ENCODE measurements around the gene CARM1. TPM values are rescaled to one million over a fixed set of nuclear protein-coding genes. Genes with fewer than 3 reads are reported as not detected.
"Not testable (repeated sequence)": the region's sequence is repeated elsewhere in the genome, so short reads cannot be mapped to it uniquely, and the experiment has no call there.

CARM1 gene
- total and polyA plus RNA-seq, 7 experiments from 2014 or later, result 0.69 to 43.1 (median 25.5) TPM

DNA sequence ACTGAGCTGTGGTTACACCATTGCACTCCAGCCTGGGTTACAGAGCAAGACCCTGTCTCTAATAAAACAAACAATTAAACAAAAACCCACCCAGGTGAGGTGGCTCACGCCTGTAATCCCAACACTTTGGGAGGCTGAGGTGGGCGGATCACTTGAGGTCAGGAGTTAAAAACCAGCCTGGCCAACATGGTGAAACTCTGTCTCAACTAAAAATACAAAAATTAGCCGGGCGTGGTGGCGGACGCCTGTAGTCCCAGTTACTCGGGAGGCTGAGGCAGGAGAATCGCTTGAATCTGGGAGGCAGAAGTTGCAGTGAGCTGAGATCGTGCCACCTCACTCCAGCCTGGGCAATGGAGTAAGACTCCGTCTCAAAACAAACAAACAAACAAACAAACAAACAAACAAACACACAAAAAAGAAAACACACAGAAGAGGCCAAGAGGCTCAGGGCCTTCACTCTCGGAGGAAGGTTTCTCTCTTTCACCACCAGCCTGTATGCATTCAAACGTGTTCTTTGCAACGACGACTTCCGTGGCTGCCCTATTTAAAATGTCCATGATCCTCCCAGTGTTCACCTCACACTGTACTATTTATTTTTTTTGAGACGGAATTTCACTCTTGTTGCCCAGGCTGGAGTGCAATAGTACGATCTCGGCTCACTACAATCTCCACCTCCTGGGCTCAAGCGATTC, 88.1 kb downstream of the CARM1 start:
- H3K27me3 Mint-ChIP-seq; intact Hi-C loops (cut with micrococcal nuclease); H3K4me3 ChIP-seq (ENCODE audit: low read length); H3K9me3 Mint-ChIP-seq; H3K36me3 ChIP-seq (ENCODE audit: control insufficient read depth in 2 of 3, insufficient read depth in 3 of 3, low read length in 3 of 3); ATAC-seq; H3K36me3 Mint-ChIP-seq; H3K27me3 ChIP-seq (ENCODE audit: control insufficient read depth in 2 of 2, insufficient read depth in 2 of 2, low read length in 2 of 2); H3K9me3 ChIP-seq (ENCODE audit: control insufficient read depth in 2 of 3, low read length in 3 of 3); DNase-seq: not testable (repeated sequence)
- Histone ChIP-seq H3K4me1 (ENCODE audit: control insufficient read depth in 2 of 2, insufficient read depth in 2 of 2, low read length in 2 of 2) (peaks cover 28 to 33% of the 10 kb centered on the region in 2 donors), H3K27ac (ENCODE audit: low read depth, low read length) (peak overlapping the region; percentile 89)
- peaks cover 22 to 34% (median 30%) of the 10 kb centered on the region in 7 donors for H3K4me1 Mint-ChIP-seq
- peak overlapping the region in 8 of 9 donors; percentile 78 to 94 (median 92) for H3K27ac Mint-ChIP-seq
- peak overlapping the region; percentile 18 to 94 (median 85) for H3K4me3 Mint-ChIP-seq
- POLR2A ChIA-PET, result interaction anchor here (0.6 to 2.2 kb wide), 3 partner anchors 29 to 130 kb away, joined by 3 to 9 read pairs (median 4); partner anchors contain the start of genes LDLR, TIMM29 and YIPF2
- CTCF ChIA-PET, result interaction anchor here (0.6 to 1.8 kb wide), 4 partner anchors 17 to 167 kb away, joined by 3 to 7 read pairs (median 6); no protein-coding TSS in a partner anchor

DNA sequence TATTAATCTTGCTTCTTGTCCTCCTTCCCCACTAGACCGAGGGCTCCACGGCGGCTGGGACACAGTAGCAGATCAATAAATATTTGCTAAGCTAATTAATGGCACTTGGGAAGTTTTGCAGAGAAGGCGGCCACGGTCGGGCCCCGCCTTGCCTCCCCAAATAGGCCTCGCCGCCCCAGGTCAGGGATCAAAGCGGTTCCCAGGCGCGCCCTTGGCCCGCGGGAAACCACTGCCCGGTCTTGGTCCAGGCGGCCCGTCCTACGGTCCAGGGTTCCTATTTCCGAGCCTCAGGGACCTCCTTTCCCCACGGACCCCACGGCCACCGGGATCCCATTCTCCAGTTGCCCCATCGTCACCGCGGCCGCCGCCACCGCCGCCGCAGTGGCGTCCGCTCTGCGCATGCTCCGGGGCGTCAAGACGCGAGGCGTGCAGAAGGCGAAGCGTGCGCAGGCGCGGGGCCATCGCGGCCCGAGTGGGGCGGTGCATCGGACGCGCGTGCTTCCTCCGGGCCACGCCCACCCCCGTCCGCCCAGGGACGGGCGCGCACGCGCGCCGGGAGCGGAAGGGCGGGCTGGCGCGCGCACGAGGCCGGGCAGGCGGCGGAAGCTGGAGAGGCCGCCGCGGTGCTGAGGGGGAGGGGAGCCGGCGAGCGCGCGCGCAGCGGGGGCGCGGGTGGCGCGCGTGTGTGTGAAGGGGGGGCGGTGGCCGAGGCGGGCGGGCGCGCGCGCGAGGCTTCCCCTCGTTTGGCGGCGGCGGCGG, 89.1 kb downstream of the CARM1 start, which contains the start of gene SMARCA4:
SMARCA4 (plus strand) TSS at position 717 of the 759 bp plus-strand sequence. CDS start 23,122 bp downstream, outside the sequence.
- Mint-ChIP-seq H3K9me3 (no peaks in the 10 kb centered on the region), H3K36me3 (peaks cover 0 to 1% (median 0%) of the 10 kb centered on the region in 5 donors), H3K4me3 (peak within 1 kb of the TSS; percentile 84 to 94 (median 90)), H3K27ac (peak within 1 kb of the TSS; percentile 79 to 94 (median 93)), H3K27me3 (no peaks in the 10 kb centered on the region), H3K4me1 (peaks cover 22 to 42% (median 34%) of the 10 kb centered on the region in 7 donors)
- peak within 1 kb of the TSS; percentile 89 for H3K27ac ChIP-seq (ENCODE audit: low read depth, low read length)
- intact Hi-C loops (cut with micrococcal nuclease), result loop anchor here (1.0 to 5.0 kb wide), 14 partner anchors 18 to 628 kb away; partner anchors contain the start of genes ILF3 (in 2 of the 2), TIMM29 (in 2 of the 2), YIPF2 (in 2 of the 2) and ATG4D (in 1 of the 2)
- H3K4me1 ChIP-seq (ENCODE audit: control insufficient read depth in 2 of 2, insufficient read depth in 2 of 2, low read length in 2 of 2), result peaks cover 28 to 33% of the 10 kb centered on the region in 2 donors
- ChIA-PET POLR2A (interaction anchor here (0.6 to 2.2 kb wide), 4 partner anchors 30 to 129 kb away, joined by 3 to 9 read pairs (median 4); partner anchors contain the start of genes LDLR, TIMM29, TMED1 and YIPF2), CTCF (no interaction called here)
- H3K36me3 ChIP-seq (ENCODE audit: control insufficient read depth in 2 of 3, insufficient read depth in 3 of 3, low read length in 3 of 3), result no peaks in the 10 kb centered on the region
- H3K4me3 ChIP-seq (ENCODE audit: low read length), result peak within 1 kb of the TSS; percentile 89
- H3K9me3 ChIP-seq (ENCODE audit: control insufficient read depth in 2 of 3, low read length in 3 of 3), result no peaks in the 10 kb centered on the region
- ATAC-seq (peak; percentile 96), DNase-seq (peak; percentile 96 to 100 (median 99))
- no peaks in the 10 kb centered on the region for H3K27me3 ChIP-seq (ENCODE audit: control insufficient read depth in 2 of 2, insufficient read depth in 2 of 2, low read length in 2 of 2)

DNA sequence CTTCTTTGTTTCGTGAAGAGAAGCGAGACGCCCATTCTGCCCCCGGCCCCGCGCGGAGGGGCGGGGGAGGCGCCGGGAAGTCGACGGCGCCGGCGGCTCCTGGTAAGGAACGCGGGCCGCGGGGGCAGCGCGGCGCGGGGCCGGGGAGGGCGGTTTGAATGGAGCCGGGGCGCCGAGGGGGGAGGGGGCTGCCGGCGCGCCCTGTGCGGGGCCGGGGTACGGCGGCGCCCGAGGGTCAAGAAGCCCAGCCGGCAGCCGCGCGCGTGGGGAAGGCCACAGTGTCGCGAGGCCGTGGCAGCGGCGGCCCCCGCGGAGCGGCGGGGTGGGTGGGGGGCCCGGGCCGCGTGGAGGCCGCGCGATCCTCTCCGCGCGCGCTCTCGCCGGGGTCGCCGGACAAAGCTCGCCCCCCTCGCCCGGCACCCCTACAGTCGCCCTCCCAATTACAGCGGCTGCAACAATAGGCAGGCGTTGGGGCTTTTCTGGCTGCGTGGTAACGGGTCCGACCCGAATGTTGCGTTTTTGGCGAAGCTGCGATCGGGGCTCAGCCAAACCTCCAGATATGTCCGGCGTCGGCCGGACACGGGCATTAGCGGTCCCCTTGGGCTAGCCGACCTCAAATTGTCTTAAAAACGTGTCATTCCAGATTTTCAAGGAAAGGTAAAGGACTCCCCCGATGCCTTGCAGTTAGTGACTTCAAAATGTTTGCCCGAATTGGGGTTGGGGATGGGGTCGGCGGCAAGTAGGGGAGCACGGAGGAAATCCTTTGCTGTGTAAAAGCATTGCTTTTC, 89.9 kb downstream of the CARM1 start:
- peak overlapping the region; percentile 82 for H3K27ac ChIP-seq (ENCODE audit: low read depth, low read length)
- no peaks in the 10 kb centered on the region for H3K27me3 ChIP-seq (ENCODE audit: control insufficient read depth in 2 of 2, insufficient read depth in 2 of 2, low read length in 2 of 2)
- Mint-ChIP-seq H3K27me3 (no peaks in the 10 kb centered on the region), H3K4me1 (peaks cover 24 to 47% (median 37%) of the 10 kb centered on the region in 7 donors), H3K36me3 (peaks cover 0 to 3% (median 0%) of the 10 kb centered on the region in 5 donors), H3K4me3 (peak overlapping the region; percentile 84 to 94 (median 90)), H3K27ac (peak overlapping the region; percentile 79 to 94 (median 89)), H3K9me3 (no peaks in the 10 kb centered on the region)
- peaks cover 28 to 33% of the 10 kb centered on the region in 2 donors for H3K4me1 ChIP-seq (ENCODE audit: control insufficient read depth in 2 of 2, insufficient read depth in 2 of 2, low read length in 2 of 2)
- peak in 3 of 9 donors; percentile 13 to 22 (median 19) for DNase-seq
- intact Hi-C loops (cut with micrococcal nuclease), result loop anchor here (1.0 to 5.0 kb wide), 10 partner anchors 18 to 628 kb away; partner anchors contain the start of genes ILF3 (in 2 of the 2), ATG4D (in 1 of the 2), CDKN2D (in 1 of the 2) and KRI1 (in 1 of the 2)
- ATAC-seq, result peak; percentile 54
- POLR2A ChIA-PET, result interaction anchor here (1.0 to 2.2 kb wide), 2 partner anchors 34 to 126 kb away, joined by 4 to 9 read pairs; partner anchors contain the start of genes TIMM29, TMED1 and YIPF2
- H3K36me3 ChIP-seq (ENCODE audit: control insufficient read depth in 2 of 3, insufficient read depth in 3 of 3, low read length in 3 of 3), result no peaks in the 10 kb centered on the region
- no peaks in the 10 kb centered on the region for H3K9me3 ChIP-seq (ENCODE audit: control insufficient read depth in 2 of 3, low read length in 3 of 3)
- H3K4me3 ChIP-seq (ENCODE audit: low read length), result peak overlapping the region; percentile 70
- CTCF ChIA-PET, result interaction anchor here (1.7 kb wide), 1 partner anchor 19 kb away, joined by 3 read pairs; no protein-coding TSS in a partner anchor

DNA sequence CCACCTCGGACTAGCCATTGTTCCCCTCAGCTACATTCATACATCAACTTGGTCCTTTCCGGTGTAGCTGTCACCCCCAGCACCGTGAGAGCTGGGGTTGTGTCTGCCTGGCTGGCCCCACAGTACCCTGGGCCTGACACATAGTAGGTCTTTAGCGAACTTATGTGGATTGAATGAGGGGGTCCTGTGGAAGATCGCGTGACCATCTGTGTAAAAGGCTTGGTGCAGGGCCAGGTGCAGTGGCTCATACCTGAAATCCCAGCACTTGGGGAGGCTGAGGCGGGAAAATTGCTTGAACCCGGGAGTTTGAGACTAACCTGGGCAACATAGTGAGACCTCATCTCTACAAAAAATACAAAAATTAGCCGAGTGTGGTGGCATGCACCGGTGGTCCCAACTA, 91.5 kb downstream of the CARM1 start:
- intact Hi-C loops (cut with micrococcal nuclease), result loop anchor here in 1 of 2 donors (1.0 to 5.0 kb wide), 3 partner anchors 21 to 421 kb away; partner anchors contain the start of genes ATG4D, CDKN2D and KRI1
- H3K36me3 Mint-ChIP-seq, result peaks cover 0 to 3% (median 0%) of the 10 kb centered on the region in 5 donors
- ChIA-PET CTCF (interaction anchor here (1.2 to 1.7 kb wide), 2 partner anchors 13 to 21 kb away, joined by 3 to 5 read pairs; no protein-coding TSS in a partner anchor), POLR2A (interaction anchor here (1.0 kb wide), 1 partner anchor 12 kb away, joined by 3 read pairs; no protein-coding TSS in a partner anchor)
- no peak overlapping the region for H3K4me3 ChIP-seq (ENCODE audit: low read length)
- no peaks in the 10 kb centered on the region for H3K36me3 ChIP-seq (ENCODE audit: control insufficient read depth in 2 of 3, insufficient read depth in 3 of 3, low read length in 3 of 3)
- no peaks in the 10 kb centered on the region for H3K9me3 Mint-ChIP-seq
- no peaks in the 10 kb centered on the region for H3K27me3 ChIP-seq (ENCODE audit: control insufficient read depth in 2 of 2, insufficient read depth in 2 of 2, low read length in 2 of 2)
- no peaks in the 10 kb centered on the region for H3K9me3 ChIP-seq (ENCODE audit: control insufficient read depth in 2 of 3, low read length in 3 of 3)
- peak overlapping the region in 8 of 9 donors; percentile 18 to 94 (median 88) for H3K27ac Mint-ChIP-seq
- peaks cover 27 to 55% (median 42%) of the 10 kb centered on the region in 7 donors for H3K4me1 Mint-ChIP-seq
- peaks cover 28 to 33% of the 10 kb centered on the region in 2 donors for H3K4me1 ChIP-seq (ENCODE audit: control insufficient read depth in 2 of 2, insufficient read depth in 2 of 2, low read length in 2 of 2)
- no peaks in the 10 kb centered on the region for H3K27me3 Mint-ChIP-seq
- no peak for ATAC-seq
- DNase-seq, result no peak
- peak overlapping the region; percentile 66 for H3K27ac ChIP-seq (ENCODE audit: low read depth, low read length)
- peak overlapping the region; percentile 65 to 94 (median 90) for H3K4me3 Mint-ChIP-seq

DNA sequence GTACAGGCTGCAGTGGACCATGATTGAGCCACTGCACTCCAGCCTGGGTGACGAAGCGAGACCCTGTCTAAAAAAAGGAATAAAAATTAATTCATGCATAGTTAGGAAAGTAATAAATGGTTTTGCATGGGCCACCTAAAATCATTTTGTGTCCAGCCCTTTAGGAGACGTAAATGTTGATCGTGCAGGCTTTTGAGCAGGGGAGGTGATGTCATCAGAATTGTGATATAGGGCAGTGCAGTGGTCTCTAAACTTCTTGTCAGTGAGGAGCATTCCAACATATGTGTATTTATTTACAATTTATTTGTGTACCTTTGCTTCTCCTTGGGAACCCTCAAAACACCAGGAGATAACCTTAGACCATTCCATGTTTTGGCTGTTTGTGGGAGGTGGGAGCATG, 92.5 kb downstream of the CARM1 start:
- ChIA-PET CTCF (no interaction called here), POLR2A (interaction anchor here (0.6 to 1.0 kb wide), 2 partner anchors 11 to 18 kb away, joined by 3 read pairs; no protein-coding TSS in a partner anchor)
- Mint-ChIP-seq H3K36me3 (peaks cover 0 to 3% (median 0%) of the 10 kb centered on the region in 5 donors), H3K4me3 (peak overlapping the region; percentile 57 to 91 (median 88)), H3K9me3 (no peaks in the 10 kb centered on the region), H3K27ac (peak overlapping the region; percentile 64 to 96 (median 88)), H3K27me3 (no peaks in the 10 kb centered on the region), H3K4me1 (peaks cover 33 to 64% (median 51%) of the 10 kb centered on the region in 7 donors)
- ATAC-seq (no peak), DNase-seq (no peak)
- intact Hi-C loops (cut with micrococcal nuclease), result loop anchor here in 1 of 2 donors (1.0 to 5.0 kb wide), 3 partner anchors 22 to 422 kb away; partner anchors contain the start of genes ATG4D, CDKN2D and KRI1
- H3K4me1 ChIP-seq (ENCODE audit: control insufficient read depth in 2 of 2, insufficient read depth in 2 of 2, low read length in 2 of 2), result peaks cover 28 to 38% of the 10 kb centered on the region in 2 donors
- H3K9me3 ChIP-seq (ENCODE audit: control insufficient read depth in 2 of 3, low read length in 3 of 3), result no peaks in the 10 kb centered on the region
- no peaks in the 10 kb centered on the region for H3K36me3 ChIP-seq (ENCODE audit: control insufficient read depth in 2 of 3, insufficient read depth in 3 of 3, low read length in 3 of 3)
- H3K27ac ChIP-seq (ENCODE audit: low read depth, low read length), result peak overlapping the region; percentile 66
- no peaks in the 10 kb centered on the region for H3K27me3 ChIP-seq (ENCODE audit: control insufficient read depth in 2 of 2, insufficient read depth in 2 of 2, low read length in 2 of 2)
- H3K4me3 ChIP-seq (ENCODE audit: low read length), result no peak overlapping the region
